Measurements from ENCODE around the gene LMTK2.

LMTK2 gene

DNA sequence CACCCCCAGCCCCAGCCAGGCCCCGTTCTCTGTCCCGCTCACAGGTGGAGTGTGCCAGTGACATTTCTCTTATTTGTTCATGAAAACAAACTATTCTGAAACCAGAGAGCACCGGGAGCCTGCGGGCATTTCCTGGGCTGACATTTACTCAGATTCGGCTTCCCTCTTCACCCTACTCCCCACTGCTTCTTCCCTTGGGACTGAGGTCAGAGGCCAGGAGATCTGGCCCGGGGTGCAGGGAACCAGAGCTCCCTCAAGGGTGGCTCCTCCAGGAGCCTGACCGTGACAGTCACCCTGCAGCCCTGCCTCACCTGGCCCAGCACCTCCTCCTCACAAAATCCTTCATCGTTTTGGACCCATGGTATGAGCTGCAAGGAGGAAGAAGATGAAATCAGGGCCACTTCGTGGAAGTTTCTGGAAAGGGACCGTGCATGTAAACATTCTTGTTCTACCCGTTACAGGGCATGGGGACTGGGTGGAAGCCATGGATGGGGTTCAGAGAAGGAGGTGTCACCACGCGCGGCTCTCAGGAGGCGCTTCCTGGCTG, 116.8 kb downstream of the LMTK2 start:
- TF ChIP-seq, protein P1, sequence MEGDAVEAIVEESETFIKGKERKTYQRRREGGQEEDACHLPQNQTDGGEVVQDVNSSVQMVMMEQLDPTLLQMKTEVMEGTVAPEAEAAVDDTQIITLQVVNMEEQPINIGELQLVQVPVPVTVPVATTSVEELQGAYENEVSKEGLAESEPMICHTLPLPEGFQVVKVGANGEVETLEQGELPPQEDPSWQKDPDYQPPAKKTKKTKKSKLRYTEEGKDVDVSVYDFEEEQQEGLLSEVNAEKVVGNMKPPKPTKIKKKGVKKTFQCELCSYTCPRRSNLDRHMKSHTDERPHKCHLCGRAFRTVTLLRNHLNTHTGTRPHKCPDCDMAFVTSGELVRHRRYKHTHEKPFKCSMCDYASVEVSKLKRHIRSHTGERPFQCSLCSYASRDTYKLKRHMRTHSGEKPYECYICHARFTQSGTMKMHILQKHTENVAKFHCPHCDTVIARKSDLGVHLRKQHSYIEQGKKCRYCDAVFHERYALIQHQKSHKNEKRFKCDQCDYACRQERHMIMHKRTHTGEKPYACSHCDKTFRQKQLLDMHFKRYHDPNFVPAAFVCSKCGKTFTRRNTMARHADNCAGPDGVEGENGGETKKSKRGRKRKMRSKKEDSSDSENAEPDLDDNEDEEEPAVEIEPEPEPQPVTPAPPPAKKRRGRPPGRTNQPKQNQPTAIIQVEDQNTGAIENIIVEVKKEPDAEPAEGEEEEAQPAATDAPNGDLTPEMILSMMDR (IDR thresholded peaks at IDR 0.05; ENCODE audit: low read depth, low read length) = no peak
- no peak for DNase-seq (ENCODE audit: extremely low read depth, low read depth)

DNA sequence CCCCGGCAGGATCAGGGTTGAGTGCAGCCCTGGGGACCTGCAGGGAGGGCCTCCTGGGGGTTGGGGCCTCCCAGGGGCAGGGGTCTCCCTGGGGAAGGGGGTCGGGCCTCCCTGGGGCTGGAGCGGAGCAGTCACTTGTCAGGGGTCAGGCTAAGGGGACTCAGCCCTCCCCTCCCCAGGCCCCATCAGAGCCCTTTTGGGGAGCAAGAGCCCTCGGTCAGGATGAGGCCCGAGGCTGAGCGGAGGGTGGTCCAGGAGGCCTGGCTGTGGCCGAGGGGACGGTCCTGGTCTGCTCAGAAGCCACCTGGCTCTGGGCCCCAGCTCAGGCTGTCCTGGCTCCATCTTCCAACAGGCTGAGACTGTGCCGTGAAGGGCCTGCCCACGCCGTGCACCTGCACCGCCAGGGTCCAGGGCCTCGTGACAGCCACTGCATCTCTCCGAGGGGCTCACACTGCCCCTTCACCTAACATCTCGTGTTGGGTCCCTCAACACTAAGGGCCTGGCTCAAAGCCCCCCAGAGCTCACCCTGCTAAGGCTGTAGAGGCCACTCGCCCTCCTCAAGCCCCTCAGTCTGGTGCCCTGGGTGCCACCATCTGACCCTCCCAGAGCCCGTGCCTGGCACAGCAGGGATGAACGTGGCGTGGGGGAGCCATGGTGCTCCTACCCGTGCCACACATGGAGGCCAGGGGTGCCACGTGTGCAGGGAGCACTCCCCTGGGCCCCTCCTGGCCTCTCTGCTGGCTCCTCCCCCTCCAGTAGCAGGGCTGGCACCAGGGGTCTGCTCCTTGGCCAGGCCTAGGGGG, 117.4 kb downstream of the LMTK2 start:
- TF ChIP-seq, protein P1 (IDR thresholded peaks at IDR 0.05; ENCODE audit: low read depth, low read length) = no peak
- DNase-seq (ENCODE audit: extremely low read depth, low read depth) = no peak

DNA sequence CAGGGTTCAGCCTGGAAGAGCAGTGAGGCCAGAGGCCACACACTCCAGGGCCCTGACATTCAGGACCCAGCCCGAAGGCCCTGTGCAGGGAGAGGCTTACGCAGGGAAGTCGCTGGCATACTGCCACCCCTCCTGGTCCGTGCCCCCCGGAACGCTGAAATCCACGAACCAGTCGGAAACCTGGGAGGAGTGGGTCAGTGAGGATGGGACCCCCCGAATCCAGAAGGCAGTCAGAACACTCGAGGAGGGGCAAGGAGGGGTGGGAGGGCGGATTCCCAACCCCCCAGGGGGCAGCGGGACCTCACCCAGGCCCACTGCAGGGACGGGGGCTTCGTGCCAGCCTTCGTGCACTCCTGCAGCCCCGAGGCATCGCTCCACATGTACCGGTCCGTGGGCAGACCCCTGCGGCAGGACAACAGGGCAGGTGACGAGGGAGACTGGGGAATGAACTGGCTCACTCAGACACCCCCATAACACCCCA, 118.1 kb downstream of the LMTK2 start:
- no peak for DNase-seq (ENCODE audit: extremely low read depth, low read depth)
- TF ChIP-seq, protein P1 (IDR thresholded peaks at IDR 0.05; ENCODE audit: low read depth, low read length) = no peak

DNA sequence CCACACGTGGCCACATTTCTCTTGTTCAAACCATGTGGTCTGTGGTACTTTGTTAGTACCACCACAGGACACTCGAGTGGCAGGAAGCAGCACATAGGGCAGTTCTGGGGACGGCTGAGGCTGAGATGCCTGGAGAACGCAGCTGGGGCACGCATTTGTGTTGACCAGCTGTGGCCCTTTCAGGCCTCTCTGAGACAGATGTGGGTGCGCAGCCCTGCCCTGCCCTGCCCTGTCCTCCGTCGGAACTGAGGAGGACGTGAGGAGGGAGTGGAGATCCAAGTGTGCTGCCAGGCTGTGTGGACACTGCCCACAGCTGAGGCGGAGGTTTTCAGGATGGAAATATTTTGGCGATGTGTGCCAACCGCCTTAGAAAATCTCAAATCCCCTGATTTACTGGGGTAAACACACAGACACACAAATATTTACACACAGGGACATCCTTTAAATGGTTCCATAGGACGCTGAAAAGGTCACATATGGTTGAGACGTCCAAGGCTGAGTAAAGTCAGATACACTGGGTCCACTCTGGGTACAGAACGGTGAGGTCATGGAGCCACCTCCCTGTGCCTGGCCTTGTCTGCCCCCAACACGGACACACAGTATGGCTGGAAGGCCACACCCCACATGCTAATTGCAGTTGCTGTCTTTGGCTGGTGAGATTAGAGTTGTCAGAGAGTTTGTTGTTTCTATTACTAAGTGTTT, 119.4 kb downstream of the LMTK2 start:
- no peak for DNase-seq (ENCODE audit: extremely low read depth, low read depth)
- TF ChIP-seq, protein P1 (IDR thresholded peaks at IDR 0.05; ENCODE audit: low read depth, low read length) = no peak

DNA sequence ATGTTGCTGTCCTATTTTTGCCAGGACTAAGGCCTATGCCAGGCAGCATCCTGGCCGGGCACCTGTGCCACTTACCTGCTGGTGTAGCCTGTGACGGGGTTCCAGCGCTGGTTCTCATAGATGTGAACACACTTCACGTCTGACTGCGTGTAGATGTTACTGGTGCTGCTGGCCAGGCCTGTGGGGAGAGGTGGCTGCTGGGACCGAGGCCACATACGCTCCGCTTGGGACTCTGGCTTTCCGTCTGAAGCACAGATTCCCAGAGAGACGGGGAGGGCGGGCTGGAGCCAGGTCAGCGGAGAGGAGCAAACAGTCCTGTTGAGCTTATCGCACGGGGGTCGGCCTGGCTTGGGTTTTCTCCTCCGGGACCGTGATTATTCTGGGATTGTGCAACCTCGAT, 121.3 kb downstream of the LMTK2 start:
- no peak for DNase-seq (ENCODE audit: extremely low read depth, low read depth)
- TF ChIP-seq, protein P1 (IDR thresholded peaks at IDR 0.05; ENCODE audit: low read depth, low read length) = no peak

DNA sequence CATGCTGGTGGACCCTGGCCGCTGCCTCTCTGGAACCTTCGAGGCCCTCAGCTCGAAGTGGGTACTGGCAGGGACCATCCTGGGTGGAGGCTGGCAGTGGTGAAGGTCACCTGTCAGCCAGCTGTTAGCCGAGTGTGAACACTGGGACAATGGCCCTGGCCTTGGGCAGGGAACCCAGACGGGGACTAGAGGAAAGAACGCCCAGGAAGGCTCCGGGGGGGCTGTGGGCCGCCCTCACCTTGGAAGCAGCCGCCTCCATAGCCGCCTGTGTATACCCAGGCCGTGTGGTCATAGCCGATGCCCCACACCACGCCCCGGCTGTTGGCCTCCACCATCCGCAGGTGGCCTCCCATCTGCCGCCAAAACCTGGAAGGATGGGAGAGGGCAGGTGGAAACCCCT, 122.1 kb downstream of the LMTK2 start:
- TF ChIP-seq, protein P1 (IDR thresholded peaks at IDR 0.05; ENCODE audit: low read depth, low read length) = no peak
- DNase-seq (ENCODE audit: extremely low read depth, low read depth) = no peak

DNA sequence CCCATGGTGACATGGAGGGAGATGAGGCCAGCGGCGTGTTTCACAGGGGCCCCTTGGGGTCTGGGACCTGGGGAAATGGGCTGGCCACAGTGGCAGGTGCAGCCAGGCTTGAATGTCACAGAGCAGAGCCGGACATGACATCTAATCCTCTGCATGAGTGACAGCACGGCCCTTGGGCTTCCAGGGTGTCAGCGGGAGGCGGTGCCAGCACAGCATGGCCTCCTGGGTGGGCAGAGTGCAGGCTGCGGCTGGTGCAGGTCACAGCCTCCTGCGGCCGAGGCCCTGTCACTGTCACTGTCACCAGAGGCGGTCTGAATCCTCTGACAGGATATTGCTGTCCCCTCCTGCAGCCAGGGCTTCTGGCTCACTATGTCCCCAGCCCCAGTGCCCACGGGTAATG, 122.8 kb downstream of the LMTK2 start:
- no peak for DNase-seq (ENCODE audit: extremely low read depth, low read depth)
- TF ChIP-seq, protein P1 (IDR thresholded peaks at IDR 0.05; ENCODE audit: low read depth, low read length) = no peak
